HG03521 (cell line): ENCODE data around the gene CADPS.
A peak's percentile ranks its signal among the peaks of the same experiment; 100 is the strongest.

Experiments used
- ATAC-seq: cut with Tn5 transposase; IDR thresholded peaks from one replicate; pipeline ENCODE4 v1.9.1; 2021; ENCODE audit warnings: mild to moderate bottlenecking, moderate library complexity; ENCODE audit not compliant: unreplicated experiment

The CADPS gene

DNA sequence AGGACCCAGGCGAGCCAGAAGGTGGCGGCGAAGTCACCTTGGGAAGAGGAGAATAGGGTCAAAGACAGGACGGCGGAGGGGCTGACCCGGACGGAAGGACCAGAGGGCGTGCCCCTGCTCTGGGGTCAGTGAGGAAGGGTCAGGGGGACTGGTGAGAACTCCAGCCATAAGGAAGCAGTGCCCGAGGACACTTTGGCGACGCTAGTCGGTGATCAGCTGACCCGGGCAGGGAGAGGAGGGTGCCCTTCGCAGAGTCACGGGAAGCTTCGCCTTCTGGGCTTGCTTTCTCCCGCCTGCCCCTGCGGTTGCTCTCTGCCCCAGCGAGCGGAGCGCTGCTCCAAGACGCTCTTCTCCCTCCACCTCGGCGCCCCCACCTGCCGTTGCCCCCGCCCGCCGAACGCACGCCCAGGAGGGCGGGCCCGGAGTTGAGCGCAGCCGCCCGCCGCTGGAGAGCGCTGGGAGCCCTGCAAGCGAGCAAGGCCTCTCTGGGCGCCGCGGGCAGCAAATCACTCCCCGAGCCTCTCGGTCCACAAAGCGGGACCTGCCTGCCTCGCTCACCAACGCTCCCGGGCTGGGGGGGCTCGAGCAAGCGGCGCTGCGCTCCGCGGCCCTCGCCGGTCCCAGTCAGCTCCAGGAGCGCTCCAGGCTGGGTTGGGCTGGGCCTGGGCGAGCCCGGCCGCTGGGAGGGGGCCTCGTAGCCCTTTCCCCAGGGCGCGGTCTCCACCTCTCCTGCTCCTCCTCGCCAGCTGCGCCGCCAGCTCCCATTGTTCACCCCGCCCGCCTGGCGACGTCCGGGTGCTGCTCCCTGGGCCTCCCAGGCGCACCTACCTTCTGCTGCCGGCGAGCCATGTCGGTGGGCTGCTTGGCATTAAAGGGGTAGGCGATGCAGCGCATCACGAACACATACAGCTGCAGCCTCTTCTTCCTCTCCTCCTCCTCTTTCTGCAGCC is 1.2 kb downstream of the CADPS start:
- ATAC-seq: no peak

- ATAC-seq: no peak
Measured at GRCh38 chr3:62873451-62873760, 1.8 kb downstream of the CADPS start.

- no peak for ATAC-seq
Measured at GRCh38 chr3:62872318-62872717, 2.9 kb downstream of the CADPS start.

DNA sequence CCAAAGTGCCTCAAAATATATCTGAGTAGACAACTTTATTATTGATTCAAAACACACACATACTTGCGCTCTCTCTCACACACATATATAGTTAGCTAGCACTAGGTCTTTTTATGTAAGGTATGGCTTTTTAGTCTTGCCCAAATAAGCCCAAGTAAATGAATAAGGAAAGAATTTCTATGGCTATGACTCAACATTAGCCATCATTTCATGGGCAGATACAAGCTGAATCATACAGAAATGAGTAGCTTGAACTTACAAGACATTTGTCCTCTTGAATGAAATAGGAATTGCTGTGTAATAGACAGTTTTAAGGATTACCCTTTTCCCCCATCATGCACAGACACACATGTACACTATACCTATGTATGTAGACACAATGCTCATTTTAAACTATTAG is 4.9 kb downstream of the CADPS start:
- no peak for ATAC-seq

DNA sequence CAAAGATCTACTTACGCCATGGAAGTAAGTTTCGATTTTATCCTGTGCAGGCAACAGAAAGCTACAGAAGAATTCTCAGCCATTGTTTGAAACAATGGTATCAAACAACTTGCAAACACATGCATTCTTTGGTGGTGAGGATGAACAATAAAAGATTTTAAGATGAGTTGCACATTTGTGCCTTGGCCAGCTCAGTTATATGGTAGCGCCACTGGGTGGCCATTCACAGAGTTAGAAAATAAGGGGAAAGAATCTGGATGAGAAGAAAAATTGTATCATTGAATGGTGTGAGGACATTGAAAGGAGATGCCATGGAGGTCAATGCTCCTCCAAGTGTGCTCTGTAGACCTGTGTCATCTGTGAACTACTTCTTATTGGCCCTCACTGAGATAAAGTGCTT is 11.6 kb downstream of the CADPS start:
- ATAC-seq: no peak

GRCh38 chr3:62859203-62859791 is 15.9 kb downstream of the CADPS start:
- ATAC-seq: no peak

DNA sequence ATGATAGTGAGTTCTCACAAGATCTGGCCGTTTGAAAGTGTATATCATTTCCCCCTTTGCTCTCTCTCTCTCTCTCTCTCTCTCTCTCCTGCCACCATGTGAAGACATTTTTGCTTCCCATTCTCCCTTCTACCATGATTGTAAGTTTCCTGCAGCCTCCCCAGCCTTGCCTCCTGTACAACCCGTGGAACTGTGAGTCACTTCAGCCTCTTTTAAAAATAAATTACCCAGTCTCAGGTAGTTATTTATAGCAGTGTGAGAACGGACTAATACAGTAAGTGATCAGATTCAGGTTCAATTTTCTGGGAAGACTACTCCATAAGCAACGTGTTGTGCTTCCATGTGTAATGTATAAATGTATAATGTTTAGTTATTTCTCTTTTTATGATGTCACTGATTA is 29.2 kb downstream of the CADPS start:
- ATAC-seq: no peak

DNA sequence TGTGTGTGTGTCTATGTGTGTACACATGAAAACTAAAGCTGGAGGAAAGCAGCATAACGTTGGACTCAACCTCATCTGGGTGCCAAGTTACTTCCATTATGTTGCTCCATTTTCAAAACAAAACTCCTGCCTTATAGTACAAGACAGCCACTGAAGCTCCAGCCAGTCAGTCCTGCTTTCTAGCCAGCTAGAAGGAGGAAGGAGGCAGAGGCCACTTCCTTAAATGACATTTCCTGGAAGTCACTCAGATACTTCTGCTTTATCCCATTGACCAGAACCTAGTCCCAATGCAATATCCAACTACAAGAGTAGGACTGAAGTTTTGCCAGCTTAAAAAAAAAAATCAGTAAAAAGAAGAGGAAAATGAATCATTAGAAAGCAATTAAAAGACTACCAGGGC is 31.7 kb downstream of the CADPS start:
- ATAC-seq: no peak

GRCh38 chr3:62839748-62840147 is 35.5 kb downstream of the CADPS start:
- ATAC-seq: no peak

GRCh38 chr3:62837145-62837787 is 38.0 kb downstream of the CADPS start:
- no peak for ATAC-seq

- no peak for ATAC-seq
Measured at GRCh38 chr3:62835554-62836236, 39.5 kb downstream of the CADPS start.

DNA sequence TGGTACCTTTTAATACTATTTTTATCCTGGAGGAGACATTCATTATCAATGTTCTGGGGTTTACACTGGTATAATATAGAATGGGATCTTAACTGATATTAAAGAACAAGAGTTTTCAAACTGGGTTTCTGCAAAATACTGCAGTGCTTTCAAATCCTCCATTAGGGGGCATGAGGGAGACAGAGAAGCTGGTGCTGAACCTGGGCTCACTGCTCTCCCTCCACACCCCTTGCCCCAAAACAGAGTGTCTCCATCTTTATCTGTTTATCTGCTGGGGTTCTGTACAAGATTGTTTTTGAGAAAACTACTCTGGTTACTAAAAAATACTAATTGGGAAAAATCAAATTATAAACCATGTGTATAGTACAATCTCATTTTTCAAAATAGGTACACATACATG is 41.7 kb downstream of the CADPS start:
- no peak for ATAC-seq

GRCh38 chr3:62832553-62832952 is 42.7 kb downstream of the CADPS start:
- ATAC-seq: no peak

- no peak for ATAC-seq
Measured at GRCh38 chr3:62830727-62831322, 44.4 kb downstream of the CADPS start.

- no peak for ATAC-seq
Measured at GRCh38 chr3:62827550-62827949, 47.7 kb downstream of the CADPS start.

DNA sequence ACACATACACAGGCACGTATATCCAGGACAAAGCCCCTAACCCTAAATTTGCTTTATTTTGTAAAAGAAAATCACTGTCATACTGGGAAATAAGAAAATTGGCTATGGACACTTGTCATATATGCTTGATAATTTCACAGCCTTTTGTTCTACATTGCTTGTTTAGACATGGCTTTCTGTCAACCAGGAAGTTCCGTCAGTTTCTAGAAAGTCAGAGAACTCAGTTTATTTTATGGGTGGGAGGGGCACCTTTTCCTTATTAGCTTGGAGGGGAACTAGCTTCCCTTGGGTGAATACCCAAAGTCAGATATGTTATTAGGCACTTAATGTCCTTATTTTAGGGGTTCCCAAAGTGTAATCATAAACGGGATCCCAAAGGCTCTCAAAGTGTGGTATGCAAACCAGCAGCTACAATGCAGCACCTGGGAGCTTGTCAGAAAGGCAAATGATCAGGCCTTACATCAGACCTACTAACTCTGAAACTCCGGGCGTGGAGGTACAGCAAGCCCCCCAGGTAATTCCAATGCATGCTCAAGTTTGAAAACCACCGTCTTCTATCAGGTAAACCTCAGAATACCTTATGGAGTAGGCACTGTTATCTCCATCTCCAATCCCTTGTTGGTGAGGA is 50.1 kb downstream of the CADPS start:
- no peak for ATAC-seq

GRCh38 chr3:62823461-62824050 is 51.7 kb downstream of the CADPS start:
- ATAC-seq: no peak

- no peak for ATAC-seq
Measured at GRCh38 chr3:62822905-62823304, 52.3 kb downstream of the CADPS start.

DNA sequence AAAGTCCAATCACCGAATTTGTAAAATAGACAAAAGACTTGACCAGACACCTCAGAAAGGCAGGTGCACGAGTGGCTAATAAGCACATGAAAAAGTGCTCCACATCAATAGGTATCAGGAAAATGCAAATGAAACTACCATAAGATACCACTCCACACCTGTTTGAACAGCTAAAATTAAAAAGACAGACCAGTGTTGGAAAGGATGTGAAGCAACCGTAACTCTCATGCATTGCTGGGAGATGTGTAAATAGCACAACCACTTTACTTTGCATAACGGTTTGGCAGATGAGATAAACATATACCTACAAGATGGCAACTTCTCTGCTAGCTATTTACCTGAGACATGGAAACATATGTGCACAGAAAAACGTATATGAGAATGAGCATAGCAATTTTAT is 56.9 kb downstream of the CADPS start:
- ATAC-seq: peak; percentile 89

GRCh38 chr3:62817678-62818077 is 57.5 kb downstream of the CADPS start:
- ATAC-seq: no peak
